Stimulated activated CD8-positive, alpha-beta memory T cell treated with anti-CD3 and anti-CD28 coated beads, Interleukin-12 subunit alpha, Interleukin-12 subunit beta, amount 100 ng/mL, for 24 hours (primary cell): ENCODE data around the gene UQCRC2.
"Not testable (repeated sequence)": the region's sequence is repeated elsewhere in the genome, so short reads cannot be mapped to it uniquely, and the experiment has no call there.

Experiments used
- DNase-seq: peaks from one replicate; pipeline ENCODE4 v3.0.0-alpha.2; 2020; ENCODE audit errors: extremely low read depth

Gene UQCRC2

DNA sequence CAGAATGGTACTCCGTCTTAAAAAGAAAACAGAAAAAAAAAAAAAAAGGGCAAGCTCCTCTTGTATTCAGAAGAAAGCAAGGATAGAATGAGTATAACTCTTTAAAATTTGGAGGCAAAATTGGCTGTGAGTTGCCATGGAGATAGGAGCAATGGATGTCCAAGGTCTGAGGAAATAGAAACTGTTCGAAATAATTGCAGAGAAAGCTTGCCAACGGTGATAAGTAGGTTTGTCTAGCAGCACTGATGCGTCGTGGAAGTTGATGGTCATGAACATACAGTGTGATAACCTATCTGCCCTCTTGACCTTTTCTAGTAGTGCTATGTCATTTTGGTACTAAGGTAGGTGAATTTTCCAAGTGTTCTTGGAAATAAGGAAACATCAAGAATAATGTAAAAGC, 57.7 kb downstream of the UQCRC2 start:
- no peak for DNase-seq

DNA sequence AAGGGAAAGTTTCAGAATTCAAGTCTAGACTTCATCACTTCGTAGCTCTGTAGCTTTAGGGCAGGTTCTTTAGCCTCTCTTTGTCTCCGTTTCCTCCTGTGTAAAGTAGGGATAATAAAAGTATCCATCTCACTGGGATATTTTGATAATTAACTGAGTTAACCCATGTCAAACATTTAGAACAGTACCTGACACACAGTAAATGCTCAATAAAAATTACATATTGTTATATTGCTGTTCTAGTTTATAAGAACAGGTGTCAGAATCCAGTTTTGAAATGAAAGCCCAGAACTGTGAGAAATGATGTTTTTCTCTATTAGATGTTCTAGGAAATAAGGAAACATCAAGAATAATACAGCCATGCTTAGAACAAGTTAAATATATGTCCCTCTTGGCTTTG, 59.1 kb downstream of the UQCRC2 start:
- DNase-seq = no peak

- no peak for DNase-seq
Measured at GRCh38 chr16:22013486-22013885, 60.3 kb downstream of the UQCRC2 start.

- DNase-seq = no peak
Measured at GRCh38 chr16:22014271-22014873, 61.2 kb downstream of the UQCRC2 start.

GRCh38 chr16:22016927-22017326, 63.8 kb downstream of the UQCRC2 start:
- DNase-seq = no peak

- no peak for DNase-seq
Measured at GRCh38 chr16:22018559-22018958, 65.4 kb downstream of the UQCRC2 start.

- no peak for DNase-seq
Measured at GRCh38 chr16:22022151-22022550, 69.0 kb downstream of the UQCRC2 start.

DNA sequence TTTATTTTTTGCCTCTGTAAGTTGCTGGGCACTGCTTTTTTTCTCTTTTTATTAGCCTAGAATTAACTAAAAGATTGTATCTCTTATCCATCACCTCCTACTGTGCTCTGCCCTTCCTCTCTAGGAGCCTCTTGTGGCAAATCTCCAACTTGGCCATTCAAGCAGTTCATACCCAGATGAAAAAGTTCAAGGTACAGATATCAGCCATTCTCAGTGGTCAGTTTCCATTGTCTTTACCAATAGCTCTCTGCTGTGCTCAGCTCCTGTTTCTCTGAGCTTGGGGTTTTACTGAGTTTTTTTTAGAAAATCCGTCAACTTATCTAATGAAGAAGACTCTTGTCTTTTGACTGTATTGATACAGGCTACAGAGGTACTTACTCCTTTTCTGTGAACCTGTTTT, 70.3 kb downstream of the UQCRC2 start:
- DNase-seq = no peak

GRCh38 chr16:22024785-22025184, 71.6 kb downstream of the UQCRC2 start:
- DNase-seq = not testable (repeated sequence)

DNA sequence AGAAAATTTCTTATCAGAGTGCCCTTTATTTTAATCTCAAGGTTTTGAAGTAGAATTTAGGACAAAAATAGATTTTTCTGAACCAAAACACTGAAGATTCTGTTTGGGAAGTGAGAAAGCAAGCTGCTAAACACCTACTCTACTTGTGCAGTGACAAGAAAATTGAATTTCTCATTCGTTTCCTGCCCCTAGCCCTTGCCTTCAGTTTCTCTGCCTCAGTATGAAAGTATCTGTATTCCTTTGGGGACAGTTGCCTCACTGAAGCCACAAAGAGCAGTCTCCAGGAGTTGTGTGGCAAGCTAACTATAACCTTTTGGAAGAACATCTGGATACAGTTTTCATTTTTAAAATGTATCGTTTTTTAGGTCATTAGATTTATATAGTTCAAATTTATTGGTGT, 74.5 kb downstream of the UQCRC2 start:
- no peak for DNase-seq

- DNase-seq = no peak
Measured at GRCh38 chr16:22029632-22030031, 76.5 kb downstream of the UQCRC2 start.

DNA sequence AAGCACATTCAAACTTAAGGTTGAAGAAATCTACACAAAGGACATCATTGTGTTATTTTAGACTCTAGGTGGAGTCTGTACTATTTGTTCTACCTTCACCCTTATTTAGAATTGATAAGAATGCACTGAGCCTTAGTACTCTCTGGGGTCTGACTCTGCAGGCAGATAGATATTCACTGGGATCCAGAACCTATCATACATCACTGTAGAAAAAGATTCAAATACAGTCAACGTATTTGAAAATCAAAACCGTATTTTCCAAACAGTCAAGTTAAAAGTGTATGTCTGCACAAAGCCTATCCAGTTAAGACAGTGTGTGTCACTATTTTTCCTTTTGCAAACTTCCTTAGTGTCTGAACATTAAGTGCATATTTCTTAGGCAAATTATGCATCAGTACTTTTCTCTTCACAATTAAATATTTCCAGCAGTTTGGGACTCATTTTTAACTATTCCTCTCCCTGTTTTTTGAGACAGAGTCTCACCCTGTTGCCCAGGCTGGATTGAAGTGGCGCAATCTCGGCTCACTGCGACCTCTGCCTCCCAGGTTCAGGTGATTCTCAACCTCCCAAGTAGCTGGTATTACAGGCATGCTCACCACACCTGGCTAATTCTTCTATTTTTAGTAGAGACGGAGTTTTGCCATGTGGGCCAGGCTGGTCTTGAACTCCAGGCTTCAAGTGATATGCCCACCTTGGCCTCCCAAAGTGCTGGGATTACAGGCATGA, 77.1 kb downstream of the UQCRC2 start:
- DNase-seq = no peak

GRCh38 chr16:22031483-22032083, 78.4 kb downstream of the UQCRC2 start:
- no peak for DNase-seq
